Measurements from ENCODE around the gene CCDC50. TPM values are rescaled to one million over a fixed set of nuclear protein-coding genes. Genes with fewer than 3 reads are reported as not detected.

Gene CCDC50
- total and polyA plus RNA-seq, 8 donors = 17.6 to 226 (median 67.9) TPM

GRCh38 chr3:191398607-191399006 is 69.4 kb downstream of the CCDC50 start:
- intact Hi-C loops (cut with DNase I; ENCODE audit: low total_unique reads) = no loop called here
- no peaks in the 10 kb centered on the region for H3K4me1 ChIP-seq
- no peaks in the 10 kb centered on the region for H3K27me3 ChIP-seq
- no peak overlapping the region for H3K4me3 ChIP-seq
- peaks cover 0 to 34% (median 17%) of the 10 kb centered on the region in 4 donors for H3K36me3 ChIP-seq
- TF ChIP-seq CTCF (IDR thresholded peaks at IDR 0.05) = peak in 1 of 7 experiments; percentile 15
- no peak for TF ChIP-seq POLR2A (IDR thresholded peaks at IDR 0.05)
- TF ChIP-seq EP300 (IDR thresholded peaks at IDR 0.05) = no peak
- TF ChIP-seq POLR2AphosphoS5 (IDR thresholded peaks at IDR 0.05) = no peak
- WGBS, 5 donors = 80 to 95% (median 93%) methylated on average over 1 of the region's 1 CpG
- DNase-seq = no peak
- H3K9me3 ChIP-seq = no peaks in the 10 kb centered on the region
- H3K27ac ChIP-seq = no peak overlapping the region

- intact Hi-C loops (cut with DNase I; ENCODE audit: low total_unique reads) = no loop called here
- no peak for TF ChIP-seq POLR2A (IDR thresholded peaks at IDR 0.05)
- TF ChIP-seq CTCF (IDR thresholded peaks at IDR 0.05) = no peak
- no peak for TF ChIP-seq POLR2AphosphoS5 (IDR thresholded peaks at IDR 0.05)
- TF ChIP-seq EP300 (IDR thresholded peaks at IDR 0.05) = no peak
- Histone ChIP-seq H3K27ac (no peak overlapping the region), H3K9me3 (no peaks in the 10 kb centered on the region), H3K4me1 (no peaks in the 10 kb centered on the region), H3K4me3 (no peak overlapping the region), H3K27me3 (no peaks in the 10 kb centered on the region), H3K36me3 (peaks cover 0 to 34% (median 15%) of the 10 kb centered on the region in 4 donors)
- 92 to 98% (median 95%) methylated on average over 3 of the region's 3 CpGs for WGBS, 5 donors
- no peak for DNase-seq
Observed at GRCh38 chr3:191399918-191400317, 70.7 kb downstream of the CCDC50 start.

GRCh38 chr3:191401775-191402357 is 72.7 kb downstream of the CCDC50 start:
- H3K4me1 ChIP-seq = no peaks in the 10 kb centered on the region
- WGBS, 5 donors = 85 to 89% (median 87%) methylated on average over 12 of the region's 12 CpGs
- TF ChIP-seq POLR2A (IDR thresholded peaks at IDR 0.05) (no peak), CTCF (IDR thresholded peaks at IDR 0.05) (no peak), EP300 (IDR thresholded peaks at IDR 0.05) (no peak), POLR2AphosphoS5 (IDR thresholded peaks at IDR 0.05) (no peak)
- DNase-seq = no peak
- H3K4me3 ChIP-seq = no peak overlapping the region
- intact Hi-C loops (cut with DNase I; ENCODE audit: low total_unique reads) = no loop called here
- H3K27ac ChIP-seq = no peak overlapping the region
- no peaks in the 10 kb centered on the region for H3K9me3 ChIP-seq
- H3K27me3 ChIP-seq = no peaks in the 10 kb centered on the region
- peaks cover 0 to 20% (median 4%) of the 10 kb centered on the region in 4 donors for H3K36me3 ChIP-seq

- no peak for TF ChIP-seq EP300 (IDR thresholded peaks at IDR 0.05)
- TF ChIP-seq POLR2AphosphoS5 (IDR thresholded peaks at IDR 0.05) = no peak
- no peak for TF ChIP-seq POLR2A (IDR thresholded peaks at IDR 0.05)
- TF ChIP-seq CTCF (IDR thresholded peaks at IDR 0.05) = no peak
- Histone ChIP-seq H3K27ac (no peak overlapping the region), H3K4me1 (no peaks in the 10 kb centered on the region), H3K9me3 (peaks cover 0 to 20% (median 3%) of the 10 kb centered on the region in 4 donors), H3K27me3 (no peaks in the 10 kb centered on the region), H3K4me3 (no peak overlapping the region), H3K36me3 (no peaks in the 10 kb centered on the region)
- 89 to 95% (median 94%) methylated on average over 3 of the region's 3 CpGs for WGBS, 5 donors
- intact Hi-C loops (cut with DNase I; ENCODE audit: low total_unique reads) = loop anchor here (10.0 kb wide), 1 partner anchor 1035 kb away; no protein-coding TSS in a partner anchor
- no peak for DNase-seq
Observed at GRCh38 chr3:191409791-191410359, 80.7 kb downstream of the CCDC50 start.

All from stomach (tissue), 9 donors.